T-helper 2 cell treated with Interferon-gamma antibody and Interleukin-4, amounts not matched to agents 5 μg/mL and 100 μg/mL, for 36 hours (primary cell): Measurements from ENCODE around the gene SLC16A7.
"Not testable (repeated sequence)": the region's sequence is repeated elsewhere in the genome, so short reads cannot be mapped to it uniquely, and the experiment has no call there.

Source experiments
- DNase-seq: peaks from one replicate; pipeline ENCODE4 v3.0.0; 2021; ENCODE audit warnings: low spot score
- H3K27ac Mint-ChIP-seq: one replicate; pipeline ENCODE4 v1.8.0; 2021; ENCODE audit warnings: mild to moderate bottlenecking, mixed read lengths
- H3K27me3 Mint-ChIP-seq: one replicate; pipeline ENCODE4 v1.8.0; 2021; ENCODE audit warnings: low read depth, mixed read lengths
- H3K36me3 Mint-ChIP-seq: one replicate; pipeline ENCODE4 v1.8.0; 2021; ENCODE audit warnings: low read depth, mixed read lengths
- H3K4me1 Mint-ChIP-seq: one replicate; pipeline ENCODE4 v1.8.0; 2021; ENCODE audit warnings: low read depth, mixed read lengths
- H3K4me3 Mint-ChIP-seq: one replicate; pipeline ENCODE4 v1.8.0; 2022; ENCODE audit warnings: mild to moderate bottlenecking, moderate library complexity, mixed read lengths
- H3K9me3 Mint-ChIP-seq: one replicate; pipeline ENCODE4 v1.8.0; 2021; ENCODE audit warnings: mixed read lengths

The SLC16A7 gene

DNA sequence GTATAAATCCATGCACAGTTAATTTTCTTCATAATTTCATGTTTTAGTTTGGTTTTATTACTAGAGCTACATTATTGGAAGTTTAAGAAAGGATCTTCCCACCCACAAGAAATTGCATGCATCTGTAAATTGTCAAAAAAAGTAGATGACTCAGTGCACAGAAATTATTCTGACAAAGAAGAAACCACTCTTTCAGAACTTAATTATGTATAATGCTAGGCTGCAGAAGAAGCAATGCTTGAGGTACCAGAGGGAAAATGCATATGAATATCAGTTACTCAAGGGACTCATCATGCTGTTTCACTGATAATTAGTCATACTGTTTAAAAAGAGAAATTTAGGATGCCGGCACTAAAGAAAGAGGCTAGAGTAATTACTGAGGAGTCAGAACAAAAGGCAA, 147.0 kb downstream of the SLC16A7 start:
- Mint-ChIP-seq H3K4me3 (no peak overlapping the region), H3K9me3 (no peaks in the 10 kb centered on the region), H3K27me3 (no peaks in the 10 kb centered on the region), H3K4me1 (no peaks in the 10 kb centered on the region), H3K27ac (no peak overlapping the region), H3K36me3 (peaks cover 17% of the 10 kb centered on the region)
- DNase-seq, result no peak

- no peak overlapping the region for H3K27ac Mint-ChIP-seq
- no peak for DNase-seq
- no peaks in the 10 kb centered on the region for H3K4me1 Mint-ChIP-seq
- H3K4me3 Mint-ChIP-seq, result no peak overlapping the region
- H3K27me3 Mint-ChIP-seq, result no peaks in the 10 kb centered on the region
- peaks cover 10% of the 10 kb centered on the region for H3K9me3 Mint-ChIP-seq
- H3K36me3 Mint-ChIP-seq, result peaks cover 21% of the 10 kb centered on the region
Observed at GRCh38 chr12:59744564-59744963, 148.7 kb downstream of the SLC16A7 start.

- Mint-ChIP-seq H3K36me3 (peaks cover 12% of the 10 kb centered on the region), H3K9me3 (peaks cover 29% of the 10 kb centered on the region)
- DNase-seq, H3K4me3 Mint-ChIP-seq, H3K27me3 Mint-ChIP-seq, H3K27ac Mint-ChIP-seq, H3K4me1 Mint-ChIP-seq: not testable (repeated sequence)
Observed at GRCh38 chr12:59751091-59751490, 155.3 kb downstream of the SLC16A7 start.

DNA sequence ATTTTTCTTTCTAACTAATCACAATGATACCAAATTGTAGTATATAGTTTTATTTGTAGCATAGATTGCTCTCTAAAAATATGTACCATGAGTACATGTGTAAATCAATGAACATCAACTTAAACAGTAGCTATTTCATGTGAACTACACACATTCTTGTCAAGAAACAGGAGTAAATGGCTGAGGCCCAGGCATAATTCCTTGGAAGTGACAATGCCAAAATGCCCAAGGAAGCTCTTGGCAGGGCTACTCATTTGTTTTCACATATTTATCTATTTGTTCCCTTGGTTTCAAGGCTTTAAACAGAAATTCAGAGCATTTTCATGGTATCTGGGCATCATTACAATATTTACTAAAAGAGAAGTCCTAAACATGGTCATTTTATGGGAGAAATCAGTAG, 165.7 kb downstream of the SLC16A7 start:
- Mint-ChIP-seq H3K27me3 (no peaks in the 10 kb centered on the region), H3K36me3 (peaks cover 5% of the 10 kb centered on the region), H3K4me3 (no peak overlapping the region), H3K9me3 (peaks cover 3% of the 10 kb centered on the region), H3K4me1 (no peaks in the 10 kb centered on the region), H3K27ac (no peak overlapping the region)
- no peak for DNase-seq

- H3K27ac Mint-ChIP-seq, result no peak overlapping the region
- H3K4me1 Mint-ChIP-seq, result no peaks in the 10 kb centered on the region
- no peak overlapping the region for H3K4me3 Mint-ChIP-seq
- H3K36me3 Mint-ChIP-seq, result peaks cover 15% of the 10 kb centered on the region
- DNase-seq, result no peak
- peaks cover 8% of the 10 kb centered on the region for H3K9me3 Mint-ChIP-seq
- H3K27me3 Mint-ChIP-seq, result no peaks in the 10 kb centered on the region
Observed at GRCh38 chr12:59763835-59764234, 168.0 kb downstream of the SLC16A7 start.

DNA sequence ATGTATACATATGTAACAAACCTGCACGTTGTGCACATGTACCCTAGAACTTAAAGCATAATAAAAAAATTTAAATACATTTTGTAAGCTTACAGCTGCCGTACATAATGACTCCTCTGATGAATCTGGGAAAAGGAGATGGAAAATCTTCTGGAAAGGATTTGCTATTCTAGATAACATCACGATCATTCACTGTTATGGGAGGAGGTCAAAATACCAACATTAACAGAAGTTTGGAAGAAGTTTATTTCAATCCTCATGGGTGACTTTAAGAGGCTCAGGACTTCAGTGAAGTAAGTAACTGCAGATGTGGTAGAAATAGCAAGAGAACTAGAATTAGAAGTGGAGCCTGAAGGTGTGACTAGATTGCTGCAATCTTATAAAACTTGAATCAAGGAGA, 172.2 kb downstream of the SLC16A7 start:
- peaks cover 8% of the 10 kb centered on the region for H3K9me3 Mint-ChIP-seq
- no peaks in the 10 kb centered on the region for H3K27me3 Mint-ChIP-seq
- H3K27ac Mint-ChIP-seq, result no peak overlapping the region
- H3K4me1 Mint-ChIP-seq, result no peaks in the 10 kb centered on the region
- DNase-seq, result no peak
- H3K36me3 Mint-ChIP-seq, result peaks cover 15% of the 10 kb centered on the region
- H3K4me3 Mint-ChIP-seq, result no peak overlapping the region

DNA sequence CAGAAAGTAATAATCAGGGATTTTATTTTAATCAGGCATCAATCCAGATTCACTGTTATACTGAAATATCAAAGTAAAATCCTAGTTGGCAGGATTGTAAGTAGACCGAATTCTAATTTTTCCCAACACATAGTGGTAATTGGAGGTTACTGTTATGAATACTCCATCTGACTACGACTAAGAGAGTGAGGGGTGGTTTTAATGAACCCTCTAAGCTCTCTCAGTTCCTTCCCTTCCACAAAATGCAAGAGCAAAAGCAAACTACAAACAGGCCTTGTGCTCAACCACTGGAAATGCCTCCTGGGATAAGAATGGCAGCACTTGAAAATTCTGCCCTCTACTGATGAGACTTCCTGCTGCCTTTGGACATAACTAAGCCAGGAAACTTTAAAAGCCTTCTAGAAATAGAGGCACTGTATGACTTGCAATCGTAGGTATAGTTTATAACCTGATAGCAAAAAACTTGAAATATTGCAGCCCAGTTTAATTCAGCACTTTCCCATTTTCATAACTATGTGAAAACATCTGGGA, 184.8 kb downstream of the SLC16A7 start:
- Mint-ChIP-seq H3K4me3 (no peak overlapping the region), H3K4me1 (no peaks in the 10 kb centered on the region), H3K27me3 (no peaks in the 10 kb centered on the region), H3K36me3 (peaks cover 22% of the 10 kb centered on the region), H3K9me3 (no peaks in the 10 kb centered on the region), H3K27ac (no peak overlapping the region)
- no peak for DNase-seq

- no peak overlapping the region for H3K4me3 Mint-ChIP-seq
- H3K4me1 Mint-ChIP-seq, result no peaks in the 10 kb centered on the region
- peaks cover 5% of the 10 kb centered on the region for H3K36me3 Mint-ChIP-seq
- no peak for DNase-seq
- H3K27ac Mint-ChIP-seq, result no peak overlapping the region
- no peaks in the 10 kb centered on the region for H3K27me3 Mint-ChIP-seq
- H3K9me3 Mint-ChIP-seq, result no peaks in the 10 kb centered on the region
Observed at GRCh38 chr12:59787610-59788009, 191.8 kb downstream of the SLC16A7 start.

DNA sequence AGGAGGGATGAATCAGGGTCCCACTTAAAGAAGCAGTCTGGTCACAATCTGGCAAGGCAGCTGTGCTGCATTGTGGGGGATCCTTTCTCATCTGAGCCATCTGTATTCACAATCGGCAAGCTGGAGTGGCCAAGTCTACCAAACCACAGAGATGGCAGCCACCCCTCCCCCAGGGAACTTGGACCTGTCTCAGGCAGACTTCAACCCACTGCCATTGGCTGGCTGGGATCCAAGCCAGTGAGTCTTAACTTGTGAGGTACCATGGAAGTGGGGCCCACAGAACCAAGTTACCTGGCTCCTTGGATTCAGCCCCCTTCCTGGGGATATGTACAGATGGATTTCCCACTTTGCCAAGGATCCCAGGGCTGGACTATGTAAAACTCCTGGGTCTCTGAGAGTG, 196.8 kb downstream of the SLC16A7 start:
- DNase-seq, result no peak
- Mint-ChIP-seq H3K4me3 (no peak overlapping the region), H3K9me3 (peaks cover 27% of the 10 kb centered on the region), H3K27ac (no peak overlapping the region), H3K27me3 (no peaks in the 10 kb centered on the region), H3K36me3 (peaks cover 10% of the 10 kb centered on the region), H3K4me1 (no peaks in the 10 kb centered on the region)

- no peak overlapping the region for H3K27ac Mint-ChIP-seq
- H3K9me3 Mint-ChIP-seq, result peaks cover 18% of the 10 kb centered on the region
- DNase-seq, result no peak
- no peaks in the 10 kb centered on the region for H3K4me1 Mint-ChIP-seq
- no peaks in the 10 kb centered on the region for H3K27me3 Mint-ChIP-seq
- H3K36me3 Mint-ChIP-seq, result no peaks in the 10 kb centered on the region
- H3K4me3 Mint-ChIP-seq, result no peak overlapping the region
Observed at GRCh38 chr12:59803735-59804134, 207.9 kb downstream of the SLC16A7 start.

GRCh38 chr12:59808317-59808910, 212.6 kb downstream of the SLC16A7 start:
- no peak overlapping the region for H3K27ac Mint-ChIP-seq

DNA sequence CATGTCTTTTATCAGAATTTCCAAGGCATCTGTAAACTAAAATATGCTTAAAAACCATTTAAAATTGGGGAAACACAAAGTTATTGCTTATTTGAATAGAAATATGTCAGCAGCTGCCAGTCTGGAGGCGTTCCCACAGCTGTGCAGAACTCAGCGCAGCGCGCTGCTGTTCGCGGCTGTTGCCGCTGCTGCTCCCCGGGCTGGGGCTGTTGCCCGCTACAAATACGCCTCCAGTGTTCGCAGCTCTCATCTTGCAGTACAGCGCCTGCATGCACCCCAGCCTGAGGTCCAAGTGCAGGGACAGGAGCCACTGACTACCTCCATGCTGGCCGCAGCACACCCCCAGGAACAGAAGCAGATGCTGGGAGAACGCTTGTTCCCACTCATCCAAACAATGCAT, 216.2 kb downstream of the SLC16A7 start:
- no peaks in the 10 kb centered on the region for H3K4me1 Mint-ChIP-seq
- DNase-seq, result no peak
- no peak overlapping the region for H3K4me3 Mint-ChIP-seq
- no peaks in the 10 kb centered on the region for H3K36me3 Mint-ChIP-seq
- peaks cover 3% of the 10 kb centered on the region for H3K27me3 Mint-ChIP-seq
- H3K27ac Mint-ChIP-seq, result no peak overlapping the region
- H3K9me3 Mint-ChIP-seq, result no peaks in the 10 kb centered on the region

More at GRCh38 chr12:59808317-59808910, 212.6 kb downstream of the SLC16A7 start:
- no peaks in the 10 kb centered on the region for H3K4me1 Mint-ChIP-seq
- H3K9me3 Mint-ChIP-seq, result no peaks in the 10 kb centered on the region
- no peak overlapping the region for H3K4me3 Mint-ChIP-seq
- H3K27me3 Mint-ChIP-seq, result peaks cover 3% of the 10 kb centered on the region
- no peaks in the 10 kb centered on the region for H3K36me3 Mint-ChIP-seq
- no peak for DNase-seq

- no peaks in the 10 kb centered on the region for H3K9me3 Mint-ChIP-seq
- no peak overlapping the region for H3K4me3 Mint-ChIP-seq
- no peaks in the 10 kb centered on the region for H3K4me1 Mint-ChIP-seq
- no peaks in the 10 kb centered on the region for H3K36me3 Mint-ChIP-seq
- DNase-seq, result no peak
- no peak overlapping the region for H3K27ac Mint-ChIP-seq
- H3K27me3 Mint-ChIP-seq, result peaks cover 3% of the 10 kb centered on the region
Observed at GRCh38 chr12:59812716-59813115, 216.9 kb downstream of the SLC16A7 start.

- DNase-seq, result no peak
- H3K27ac Mint-ChIP-seq, result no peak overlapping the region
- no peaks in the 10 kb centered on the region for H3K9me3 Mint-ChIP-seq
- no peak overlapping the region for H3K4me3 Mint-ChIP-seq
- no peaks in the 10 kb centered on the region for H3K27me3 Mint-ChIP-seq
- no peaks in the 10 kb centered on the region for H3K36me3 Mint-ChIP-seq
- H3K4me1 Mint-ChIP-seq, result peaks cover 7% of the 10 kb centered on the region
Observed at GRCh38 chr12:59820594-59821011, 224.8 kb downstream of the SLC16A7 start.

DNA sequence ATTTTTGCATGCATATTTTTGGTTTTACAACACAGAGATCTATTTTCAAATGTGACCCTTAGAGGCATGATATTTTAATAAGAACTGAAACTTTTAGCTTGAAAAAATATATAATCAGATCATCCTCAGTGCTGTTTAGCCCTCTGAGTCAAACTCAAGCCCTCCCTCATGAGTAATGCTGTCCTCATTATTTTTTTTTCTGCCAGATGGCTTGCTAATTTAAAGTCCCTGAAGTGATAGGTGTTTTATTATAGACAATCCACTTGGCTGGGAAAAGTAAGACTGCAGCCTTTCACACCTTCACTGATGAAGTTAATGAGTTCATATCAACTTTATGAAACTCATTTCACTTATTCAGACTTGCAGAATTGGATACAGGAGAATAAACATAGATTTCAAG, 227.7 kb downstream of the SLC16A7 start:
- DNase-seq, result no peak
- Mint-ChIP-seq H3K4me3 (no peak overlapping the region), H3K27me3 (no peaks in the 10 kb centered on the region), H3K4me1 (peaks cover 3% of the 10 kb centered on the region), H3K36me3 (no peaks in the 10 kb centered on the region), H3K9me3 (no peaks in the 10 kb centered on the region), H3K27ac (no peak overlapping the region)
